ENCODE data around the gene STX19. TPM values are rescaled to one million over a fixed set of nuclear protein-coding genes. Genes with fewer than 3 reads are reported as not detected.

The STX19 gene
- total RNA-seq, 4 donors from 2014 or later, result not detected

DNA sequence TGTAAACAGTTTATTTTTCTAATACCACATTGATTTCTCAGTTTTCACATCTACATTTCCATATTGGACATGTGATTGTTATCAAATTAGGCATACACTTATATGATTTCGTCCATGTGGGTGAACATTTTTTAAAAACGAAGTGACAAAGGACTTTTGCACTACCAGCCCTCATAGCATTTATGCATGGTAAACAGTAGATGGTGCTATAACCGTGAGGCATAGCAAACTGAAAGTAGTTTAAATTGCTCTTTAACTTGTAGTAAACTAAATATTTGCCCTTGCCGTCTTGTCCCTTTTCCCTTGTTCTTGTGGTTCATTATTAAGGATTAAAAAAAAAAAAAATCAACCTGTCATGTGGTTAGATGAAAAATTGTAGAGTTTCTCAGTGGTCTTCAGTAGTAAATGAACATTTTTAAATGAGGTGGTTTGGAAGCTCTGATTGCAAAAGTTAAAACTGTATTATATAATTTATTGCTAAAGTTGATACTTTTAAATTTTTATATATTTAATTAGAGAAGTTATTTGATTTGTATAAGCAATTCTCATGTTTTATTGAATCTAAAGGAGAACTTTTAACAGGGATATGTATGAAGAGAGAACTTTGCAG lies 24.0 kb downstream of the STX19 start:
- H3K4me1 ChIP-seq, result peaks cover 0 to 19% (median 2%) of the 10 kb centered on the region in 4 donors
- H3K4me3 ChIP-seq, result peak overlapping the region in 2 of 4 donors; percentile 21 to 33
- no peak overlapping the region for H3K27ac ChIP-seq
- TF ChIP-seq, protein P1, sequence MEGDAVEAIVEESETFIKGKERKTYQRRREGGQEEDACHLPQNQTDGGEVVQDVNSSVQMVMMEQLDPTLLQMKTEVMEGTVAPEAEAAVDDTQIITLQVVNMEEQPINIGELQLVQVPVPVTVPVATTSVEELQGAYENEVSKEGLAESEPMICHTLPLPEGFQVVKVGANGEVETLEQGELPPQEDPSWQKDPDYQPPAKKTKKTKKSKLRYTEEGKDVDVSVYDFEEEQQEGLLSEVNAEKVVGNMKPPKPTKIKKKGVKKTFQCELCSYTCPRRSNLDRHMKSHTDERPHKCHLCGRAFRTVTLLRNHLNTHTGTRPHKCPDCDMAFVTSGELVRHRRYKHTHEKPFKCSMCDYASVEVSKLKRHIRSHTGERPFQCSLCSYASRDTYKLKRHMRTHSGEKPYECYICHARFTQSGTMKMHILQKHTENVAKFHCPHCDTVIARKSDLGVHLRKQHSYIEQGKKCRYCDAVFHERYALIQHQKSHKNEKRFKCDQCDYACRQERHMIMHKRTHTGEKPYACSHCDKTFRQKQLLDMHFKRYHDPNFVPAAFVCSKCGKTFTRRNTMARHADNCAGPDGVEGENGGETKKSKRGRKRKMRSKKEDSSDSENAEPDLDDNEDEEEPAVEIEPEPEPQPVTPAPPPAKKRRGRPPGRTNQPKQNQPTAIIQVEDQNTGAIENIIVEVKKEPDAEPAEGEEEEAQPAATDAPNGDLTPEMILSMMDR (IDR thresholded peaks at IDR 0.05), result peak; percentile 47 to 72 (median 69)
- no peak for TF ChIP-seq POLR2A (IDR thresholded peaks at IDR 0.05)
- no peaks in the 10 kb centered on the region for H3K9me3 ChIP-seq
- no peaks in the 10 kb centered on the region for H3K36me3 ChIP-seq
- 1 to 2% methylated on average over 4 of the region's 4 CpGs for WGBS, 2 donors
- no peaks in the 10 kb centered on the region for H3K27me3 ChIP-seq
- DNase-seq (ENCODE audit: low spot score in 2 of 2), result no peak

DNA sequence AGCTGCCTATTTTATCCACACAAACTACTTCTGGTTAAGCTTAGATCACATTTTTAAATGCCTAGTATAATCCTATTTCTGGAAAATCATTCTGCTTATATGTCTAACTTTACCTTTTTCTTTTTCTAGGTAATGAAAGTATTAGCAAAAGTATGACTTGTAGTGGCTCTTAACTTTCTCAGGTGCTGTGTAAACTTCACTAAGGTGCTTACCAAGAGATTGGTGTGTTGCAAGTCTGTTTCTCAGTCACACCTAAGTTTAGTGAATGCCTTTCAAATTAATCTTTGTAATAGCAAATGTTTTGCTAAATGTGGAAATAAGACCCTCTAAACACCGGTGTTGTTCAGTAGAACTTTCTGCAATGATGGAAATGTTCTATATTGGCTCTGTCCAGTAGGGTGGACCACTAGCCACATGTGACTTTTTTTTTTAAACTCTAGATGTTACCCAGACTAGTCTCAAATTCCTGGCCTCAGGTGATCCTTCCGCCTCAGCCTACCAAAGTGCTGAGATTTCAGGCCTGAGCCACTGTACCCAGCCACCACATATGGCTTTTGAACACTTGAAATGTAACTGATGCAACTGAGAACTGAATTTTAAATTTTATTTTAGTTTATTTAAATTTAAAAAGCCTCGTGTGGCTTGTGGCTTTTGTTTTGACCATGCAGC lies 26.4 kb downstream of the STX19 start:
- DNase-seq (ENCODE audit: low spot score in 2 of 2), result no peak
- no peak overlapping the region for H3K27ac ChIP-seq
- no peak overlapping the region for H3K4me3 ChIP-seq
- peaks cover 0 to 6% (median 0%) of the 10 kb centered on the region in 3 donors for H3K36me3 ChIP-seq
- TF ChIP-seq POLR2A (IDR thresholded peaks at IDR 0.05) (no peak), EP300 (IDR thresholded peaks at IDR 0.05) (no peak)
- TF ChIP-seq, protein P1 (IDR thresholded peaks at IDR 0.05), result no peak
- H3K27me3 ChIP-seq, result no peaks in the 10 kb centered on the region
- no peaks in the 10 kb centered on the region for H3K9me3 ChIP-seq
- WGBS, 2 donors, result 73 to 74% methylated on average over 3 of the region's 3 CpGs
- peaks cover 0 to 19% (median 2%) of the 10 kb centered on the region in 4 donors for H3K4me1 ChIP-seq

DNA sequence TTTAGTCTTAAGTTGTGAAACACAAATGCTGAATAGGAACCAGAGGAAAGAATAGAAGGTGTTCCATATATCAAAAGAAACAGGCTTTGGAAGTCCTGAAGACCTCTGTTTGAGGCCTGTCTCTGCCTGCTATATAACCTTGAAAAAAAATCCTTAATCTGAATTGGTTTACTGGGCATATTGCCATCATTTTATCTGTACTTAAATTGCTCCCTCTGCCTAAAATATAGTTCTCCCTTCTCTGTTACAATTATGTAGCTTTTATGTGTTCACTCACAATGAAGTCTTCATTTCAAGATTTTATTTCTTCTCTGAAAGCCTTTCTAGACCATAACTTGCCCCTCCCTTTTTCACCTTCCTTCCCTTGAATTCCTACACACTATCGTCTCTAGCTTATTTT lies 27.2 kb downstream of the STX19 start:
- Histone ChIP-seq H3K36me3 (peaks cover 0 to 11% (median 0%) of the 10 kb centered on the region in 3 donors), H3K4me1 (peaks cover 0 to 19% (median 2%) of the 10 kb centered on the region in 4 donors), H3K27me3 (no peaks in the 10 kb centered on the region), H3K27ac (no peak overlapping the region), H3K9me3 (no peaks in the 10 kb centered on the region), H3K4me3 (no peak overlapping the region)
- DNase-seq (ENCODE audit: low spot score in 2 of 2), result no peak
- TF ChIP-seq, protein P1 (IDR thresholded peaks at IDR 0.05), result no peak
- no peak for TF ChIP-seq POLR2A (IDR thresholded peaks at IDR 0.05)
- no peak for TF ChIP-seq EP300 (IDR thresholded peaks at IDR 0.05)
- 75 to 78% methylated on average over 1 of the region's 1 CpG for WGBS, 2 donors

DNA sequence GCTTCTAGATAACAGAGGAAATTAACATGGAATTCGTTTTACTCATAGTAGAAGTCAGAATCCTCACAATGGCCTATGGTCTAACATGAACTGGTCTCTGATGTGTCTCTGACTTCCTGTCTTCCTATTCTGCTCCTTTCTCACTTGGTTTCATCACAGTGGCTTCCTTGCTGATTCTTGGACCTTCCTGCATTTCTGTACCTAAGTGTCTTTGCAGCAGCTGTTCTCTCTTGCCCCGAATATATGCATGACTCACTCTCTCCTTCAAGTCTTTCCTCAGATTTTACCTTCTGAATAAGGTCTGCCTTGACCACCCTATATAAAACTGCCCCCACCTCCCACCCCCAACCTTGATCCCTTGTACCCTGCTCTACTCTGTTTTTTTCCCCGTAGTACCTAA lies 34.3 kb downstream of the STX19 start:
- WGBS, 2 donors, result 91 to 93% methylated on average over 3 of the region's 3 CpGs
- DNase-seq (ENCODE audit: low spot score in 2 of 2), result no peak
- Histone ChIP-seq H3K4me3 (no peak overlapping the region), H3K4me1 (peaks cover 0 to 5% (median 0%) of the 10 kb centered on the region in 4 donors), H3K27ac (no peak overlapping the region), H3K27me3 (no peaks in the 10 kb centered on the region), H3K9me3 (no peaks in the 10 kb centered on the region), H3K36me3 (peaks cover 0 to 11% (median 0%) of the 10 kb centered on the region in 3 donors)
- TF ChIP-seq POLR2A (IDR thresholded peaks at IDR 0.05) (no peak), EP300 (IDR thresholded peaks at IDR 0.05) (no peak)
- TF ChIP-seq, protein P1 (IDR thresholded peaks at IDR 0.05), result no peak

DNA sequence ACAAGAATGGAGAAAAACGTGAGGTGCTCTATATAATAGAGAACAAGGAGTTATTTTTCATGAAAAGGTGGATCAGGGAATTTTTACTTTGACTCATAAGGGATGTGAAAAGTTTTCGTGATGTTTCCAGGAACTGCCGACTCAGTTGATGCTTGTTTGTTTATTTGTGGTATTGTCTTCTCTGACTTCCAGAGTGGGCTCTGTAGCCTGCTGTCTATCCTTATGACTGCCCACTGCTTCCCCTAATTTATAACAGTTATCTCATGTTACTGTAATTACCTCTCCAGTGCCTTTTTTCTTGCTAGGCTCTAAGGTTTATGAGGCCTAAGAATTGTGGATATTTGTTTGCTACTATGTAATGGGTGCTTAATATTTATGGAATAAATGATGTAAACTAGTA lies 36.2 kb downstream of the STX19 start:
- Histone ChIP-seq H3K4me1 (peaks cover 0 to 10% (median 0%) of the 10 kb centered on the region in 4 donors), H3K4me3 (no peak overlapping the region), H3K9me3 (no peaks in the 10 kb centered on the region), H3K36me3 (peaks cover 0 to 8% (median 0%) of the 10 kb centered on the region in 3 donors), H3K27ac (no peak overlapping the region), H3K27me3 (no peaks in the 10 kb centered on the region)
- no peak for DNase-seq (ENCODE audit: low spot score in 2 of 2)
- no peak for TF ChIP-seq POLR2A (IDR thresholded peaks at IDR 0.05)
- TF ChIP-seq, protein P1 (IDR thresholded peaks at IDR 0.05), result no peak
- no peak for TF ChIP-seq EP300 (IDR thresholded peaks at IDR 0.05)
- 77 to 82% methylated on average over 3 of the region's 3 CpGs for WGBS, 2 donors

Data from tibial nerve (tissue), 4 donors.